GM12878 (cell line): ENCODE measurements around the gene C9.

Source experiments
- POLR2AphosphoS2 ChIP-seq: IDR thresholded peaks from 2 replicates; pipeline ENCODE4 v1.6.1; 2011; ENCODE audit warnings: low read depth, mild to moderate bottlenecking, low read length, improper control_type of control experiment, moderate library complexity
- SREBF2 ChIP-seq: IDR thresholded peaks from 2 replicates; pipeline ENCODE4 v1.6.1; 2012; ENCODE audit warnings: mild to moderate bottlenecking, low read length
- STAT3 ChIP-seq: IDR thresholded peaks from 2 replicates; pipeline ENCODE4 v1.6.1; 2011; ENCODE audit warnings: low read depth, low read length, improper control_type of control experiment

DNA sequence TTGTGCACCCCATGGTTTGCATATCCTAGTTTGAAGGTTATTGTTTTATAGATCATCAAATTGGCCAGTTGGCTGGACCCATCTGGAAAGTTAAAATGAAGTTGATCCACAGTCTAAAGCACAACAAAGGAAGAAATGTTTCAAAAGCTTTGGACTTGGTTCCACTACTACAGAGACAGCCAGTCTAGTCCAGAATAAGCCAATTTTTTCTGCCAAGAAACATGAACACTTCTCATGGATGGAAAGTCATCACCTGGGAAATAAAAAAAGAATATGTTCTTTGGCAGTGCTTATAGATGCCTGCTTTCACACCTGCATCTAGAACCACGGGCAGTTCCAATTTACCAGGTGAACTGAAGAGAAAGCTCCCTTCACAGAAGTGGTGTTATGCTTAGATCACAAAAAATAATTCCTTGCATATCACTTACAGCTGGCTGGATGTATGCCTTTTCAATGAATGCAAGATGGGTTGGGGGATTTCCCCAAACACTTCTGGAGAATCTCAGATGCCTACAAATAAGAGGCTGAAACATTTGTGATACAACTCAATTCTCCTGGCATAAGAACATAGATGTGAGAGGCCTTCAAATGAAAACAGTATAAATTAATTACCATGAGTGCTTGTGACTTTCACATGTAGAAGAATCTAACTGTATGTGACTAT lies 26.9 kb downstream of the C9 start:
- TF ChIP-seq SREBF2 (no peak), POLR2AphosphoS2 (no peak), STAT3 (no peak)
